HCT116 (cell line): Measurements from ENCODE around the gene APOBEC3B. TPM values are rescaled to one million over a fixed set of nuclear protein-coding genes. Genes with fewer than 3 reads are reported as not detected.

Experiments
- total RNA-seq: library from RNA; stranded (reverse); gene quantifications from one replicate; pipeline ENCODE4 v1.2.1, GENCODE V29; 2021; ENCODE audit not compliant: unreplicated experiment

The APOBEC3B gene
- total RNA-seq, 1 experiment from 2014 or later: 10.3 TPM

Other genes starting within 250 kb of the APOBEC3B start
- gene SUN2, start 226.3 kb upstream of the APOBEC3B start, total RNA-seq: 71.6 TPM
- 18.3 TPM for gene DNAL4, start 188.2 kb upstream of the APOBEC3B start, total RNA-seq
- 12.8 TPM for gene NPTXR, start 138.3 kb upstream of the APOBEC3B start, total RNA-seq
- gene CBX6, start 110.1 kb upstream of the APOBEC3B start, total RNA-seq: 90.0 TPM
- not detected for gene APOBEC3A, start 24.7 kb upstream of the APOBEC3B start, total RNA-seq
- 40.2 TPM for gene APOBEC3C, start 31.9 kb downstream of the APOBEC3B start, total RNA-seq
- gene APOBEC3D, start 38.8 kb downstream of the APOBEC3B start, total RNA-seq: 3.3 TPM
- 11.1 TPM for gene APOBEC3F, start 58.5 kb downstream of the APOBEC3B start, total RNA-seq
- 0.71 TPM for gene APOBEC3G, start 94.9 kb downstream of the APOBEC3B start, total RNA-seq
- 1.8 TPM for gene APOBEC3H, start 114.9 kb downstream of the APOBEC3B start, total RNA-seq
- gene CBX7, start 170.3 kb downstream of the APOBEC3B start, total RNA-seq: 20.1 TPM